NB4 (cell line): ENCODE data around the gene ANKS1A.

Experiments
- DNase-seq: peaks from one replicate; pipeline ENCODE4 v3.0.0; 2010; ENCODE audit warnings: low read depth
- H3K4me3 ChIP-seq: one replicate; pipeline ENCODE4 v1.5.1; 2011; ENCODE audit warnings: mild to moderate bottlenecking, low read depth, low read length, moderate library complexity
- MAX ChIP-seq: IDR thresholded peaks from 2 replicates; pipeline ENCODE4 v1.6.1; 2011; ENCODE audit warnings: low read depth, low read length
- MYC ChIP-seq: IDR thresholded peaks from 2 replicates; pipeline ENCODE4 v1.6.1; 2011; ENCODE audit warnings: low read depth, low read length
- POLR2A ChIP-seq: IDR thresholded peaks from 2 replicates; pipeline ENCODE4 v1.6.1; 2011; ENCODE audit warnings: mild to moderate bottlenecking; ENCODE audit not compliant: insufficient read length; ENCODE audit errors: extremely low read depth
- TF ChIP-seq, protein P1 (sequence below): IDR thresholded peaks from one replicate; pipeline ENCODE4 v1.5.1; 2012; ENCODE audit warnings: low read depth, low read length

The ANKS1A gene

GRCh38 chr6:35068206-35068605 is 179.2 kb downstream of the ANKS1A start:
- H3K4me3 ChIP-seq = no peak overlapping the region
- no peak for TF ChIP-seq MAX
- DNase-seq = no peak

DNA sequence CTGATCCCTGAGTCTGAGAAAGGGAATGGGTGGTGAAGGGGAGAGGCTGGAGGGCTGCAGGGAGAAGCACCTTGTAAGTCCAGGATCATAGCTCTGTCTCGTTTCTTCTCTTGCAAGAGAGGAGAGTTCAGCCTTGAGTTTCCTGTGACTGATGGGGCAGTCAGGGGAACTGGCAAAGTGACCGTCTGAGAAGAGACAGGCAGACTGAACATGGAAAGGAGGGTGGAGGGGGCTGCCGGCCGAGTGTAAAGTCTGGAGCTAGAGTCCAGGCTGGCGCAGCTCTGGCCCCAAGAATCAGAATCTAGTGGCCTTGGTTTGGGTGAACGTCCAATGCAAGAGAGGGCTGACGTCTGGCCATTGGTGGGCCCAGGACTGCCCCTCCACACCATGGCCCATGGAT is 179.6 kb downstream of the ANKS1A start:
- no peak for TF ChIP-seq MAX
- TF ChIP-seq, protein P1, sequence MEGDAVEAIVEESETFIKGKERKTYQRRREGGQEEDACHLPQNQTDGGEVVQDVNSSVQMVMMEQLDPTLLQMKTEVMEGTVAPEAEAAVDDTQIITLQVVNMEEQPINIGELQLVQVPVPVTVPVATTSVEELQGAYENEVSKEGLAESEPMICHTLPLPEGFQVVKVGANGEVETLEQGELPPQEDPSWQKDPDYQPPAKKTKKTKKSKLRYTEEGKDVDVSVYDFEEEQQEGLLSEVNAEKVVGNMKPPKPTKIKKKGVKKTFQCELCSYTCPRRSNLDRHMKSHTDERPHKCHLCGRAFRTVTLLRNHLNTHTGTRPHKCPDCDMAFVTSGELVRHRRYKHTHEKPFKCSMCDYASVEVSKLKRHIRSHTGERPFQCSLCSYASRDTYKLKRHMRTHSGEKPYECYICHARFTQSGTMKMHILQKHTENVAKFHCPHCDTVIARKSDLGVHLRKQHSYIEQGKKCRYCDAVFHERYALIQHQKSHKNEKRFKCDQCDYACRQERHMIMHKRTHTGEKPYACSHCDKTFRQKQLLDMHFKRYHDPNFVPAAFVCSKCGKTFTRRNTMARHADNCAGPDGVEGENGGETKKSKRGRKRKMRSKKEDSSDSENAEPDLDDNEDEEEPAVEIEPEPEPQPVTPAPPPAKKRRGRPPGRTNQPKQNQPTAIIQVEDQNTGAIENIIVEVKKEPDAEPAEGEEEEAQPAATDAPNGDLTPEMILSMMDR = no peak
- no peak for TF ChIP-seq MYC
- TF ChIP-seq POLR2A = no peak
- no peak for DNase-seq
- H3K4me3 ChIP-seq = no peak overlapping the region

GRCh38 chr6:35069262-35069661 is 180.2 kb downstream of the ANKS1A start:
- TF ChIP-seq, protein P1 = no peak
- TF ChIP-seq MAX (no peak), MYC (no peak), POLR2A (no peak)
- no peak for DNase-seq

DNA sequence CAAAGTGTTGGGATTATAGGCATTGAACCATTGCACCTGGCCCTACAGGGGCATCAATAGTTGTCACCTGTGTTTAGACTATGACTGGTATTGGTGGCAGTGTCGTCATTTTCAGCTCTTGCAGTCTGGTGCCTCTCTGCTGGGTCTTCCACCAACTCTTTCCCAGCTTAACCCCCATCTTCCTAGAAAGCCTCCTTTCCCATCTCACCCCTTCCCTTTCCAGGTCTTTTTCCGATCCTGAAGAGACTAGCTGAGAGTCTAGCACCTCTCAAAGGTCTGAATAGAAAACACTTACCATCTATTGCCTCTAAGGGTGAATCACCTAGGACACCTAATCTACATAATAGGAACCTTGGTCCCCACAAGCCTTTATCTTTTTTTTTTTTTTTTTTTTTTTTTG is 181.1 kb downstream of the ANKS1A start:
- TF ChIP-seq MYC (no peak), MAX (no peak), POLR2A (no peak)
- TF ChIP-seq, protein P1 = no peak
- H3K4me3 ChIP-seq = no peak overlapping the region
- no peak for DNase-seq

More at GRCh38 chr6:35069262-35069661, 180.2 kb downstream of the ANKS1A start:
- no peak overlapping the region for H3K4me3 ChIP-seq

DNA sequence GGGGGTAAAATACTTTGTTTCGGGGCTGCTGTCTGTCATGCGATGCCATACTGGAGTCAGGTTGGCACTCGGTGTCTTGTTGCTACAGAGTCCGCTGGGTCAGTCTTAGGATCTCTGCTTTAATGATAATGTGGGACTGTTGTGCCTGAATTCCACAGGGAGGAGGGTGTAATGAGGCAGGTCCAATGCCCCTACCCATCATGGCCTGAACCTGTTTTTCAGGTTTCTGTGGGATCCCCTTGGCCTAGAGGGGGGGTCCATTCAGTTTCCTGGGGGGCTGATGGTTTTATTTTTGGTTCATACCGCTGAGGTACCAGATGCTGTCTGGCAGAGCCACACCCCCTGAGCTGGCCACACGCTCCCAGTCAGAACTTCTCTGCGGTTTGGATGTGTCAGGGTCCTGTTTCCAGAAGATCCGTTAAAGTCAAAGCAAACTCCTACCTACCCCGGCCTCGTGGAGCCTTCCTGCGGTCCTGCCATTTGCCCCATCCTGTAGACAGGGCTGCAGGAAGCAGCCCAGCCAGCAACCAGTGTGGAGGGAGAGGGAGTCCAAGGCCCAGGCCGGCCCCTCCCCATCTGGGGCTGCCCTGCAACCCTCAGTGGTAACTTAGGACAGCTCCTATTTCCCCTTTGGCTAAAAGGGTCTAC is 182.4 kb downstream of the ANKS1A start:
- TF ChIP-seq MYC (no peak), POLR2A (no peak), MAX (no peak)
- TF ChIP-seq, protein P1 = no peak
- H3K4me3 ChIP-seq = no peak overlapping the region
- no peak for DNase-seq

- DNase-seq = no peak
- H3K4me3 ChIP-seq = no peak overlapping the region
- TF ChIP-seq MAX (no peak), MYC (no peak), POLR2A (no peak)
- TF ChIP-seq, protein P1 = no peak
Measured at GRCh38 chr6:35072051-35072697, 183.1 kb downstream of the ANKS1A start.
